GM19468 (cell line): ENCODE data around the gene TRIM41.

Source experiments
- ATAC-seq: cut with Tn5 transposase; IDR thresholded peaks from one replicate; pipeline ENCODE4 v1.9.1; 2021; ENCODE audit warnings: mild to moderate bottlenecking, moderate library complexity, moderate number of reproducible peaks; ENCODE audit not compliant: unreplicated experiment; ENCODE audit errors: extremely low read depth

Gene TRIM41

GRCh38 chr5:181192337-181193046 lies 30.6 kb upstream of the TRIM41 start:
- no peak for ATAC-seq

DNA sequence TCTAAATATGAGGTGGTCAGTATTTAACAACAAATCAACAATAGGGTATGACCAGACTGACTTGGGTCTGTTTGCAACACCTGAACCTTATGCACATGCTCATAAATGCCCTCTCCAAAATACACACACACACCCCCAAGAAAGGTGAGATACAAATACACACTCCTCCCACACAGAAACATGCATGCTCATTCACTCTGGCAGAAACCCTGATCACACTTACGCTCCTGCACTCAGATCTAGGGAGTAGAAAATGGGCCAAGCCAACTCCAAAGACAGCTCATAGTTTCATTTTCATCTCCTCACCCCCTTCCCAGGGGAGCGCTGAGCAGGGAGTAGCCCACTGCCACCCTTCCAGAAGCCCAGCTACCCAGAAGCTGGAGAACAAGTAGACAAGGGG lies 29.4 kb upstream of the TRIM41 start:
- ATAC-seq, result no peak

- ATAC-seq, result no peak
These were observed 28.4 kb upstream of the TRIM41 start for GRCh38 chr5:181194489-181195248.

DNA sequence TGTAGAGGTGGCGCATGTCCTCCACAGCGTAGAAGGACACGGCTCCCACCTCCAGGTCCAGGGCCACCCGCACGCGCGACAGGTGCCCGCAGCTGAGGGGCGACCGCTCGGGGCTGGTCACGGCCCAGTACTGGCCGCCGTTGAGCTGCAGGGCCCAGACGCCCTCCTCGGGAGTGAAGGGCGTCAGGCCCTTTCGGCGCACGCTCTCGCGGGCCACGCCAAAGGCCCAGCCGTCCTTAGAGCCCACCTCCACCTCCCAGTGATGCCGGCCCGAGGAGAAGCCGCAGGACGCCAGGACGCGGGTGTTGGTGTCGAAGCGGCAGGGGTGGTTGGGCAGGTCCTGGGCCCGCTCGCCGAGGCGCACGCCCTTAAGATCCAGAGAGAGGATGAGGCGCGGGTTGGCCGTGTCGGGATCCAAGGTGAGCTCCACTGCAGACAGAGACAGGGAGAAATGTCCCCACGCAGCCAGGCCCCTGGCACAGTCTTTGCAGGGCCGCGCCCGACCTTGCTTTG lies 27.8 kb upstream of the TRIM41 start:
- ATAC-seq, result no peak

- no peak for ATAC-seq
These were observed 25.6 kb upstream of the TRIM41 start for GRCh38 chr5:181197326-181197951.

DNA sequence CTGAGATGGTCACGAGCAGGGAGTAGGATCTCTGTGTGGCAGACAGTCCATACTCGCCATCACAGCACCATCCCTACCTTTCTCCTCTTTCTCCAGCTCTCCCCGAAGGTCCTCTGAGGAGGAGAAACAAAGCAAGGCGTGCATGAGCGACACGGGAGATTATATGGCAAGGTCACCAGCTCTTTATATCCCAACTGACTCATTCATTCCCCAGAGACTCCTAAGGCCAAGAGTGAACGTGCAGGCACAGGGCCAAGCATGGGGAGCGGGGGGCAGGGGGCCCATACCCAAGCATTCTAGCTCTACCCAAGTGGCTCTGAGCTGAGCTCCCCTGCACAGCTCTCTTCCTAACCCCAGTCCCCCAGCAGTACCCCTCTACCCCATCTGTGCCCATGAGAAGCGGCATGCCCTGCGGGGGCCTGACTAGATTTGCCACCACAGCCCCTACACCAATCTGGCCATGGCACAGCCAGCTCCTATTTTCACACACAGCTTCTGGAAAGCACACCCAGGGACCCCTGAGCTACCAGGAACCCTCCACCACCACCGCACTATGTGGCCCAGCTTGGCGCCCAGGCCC lies 24.9 kb upstream of the TRIM41 start:
- ATAC-seq, result no peak

- peak; percentile 51 for ATAC-seq
These were observed 24.1 kb upstream of the TRIM41 start for GRCh38 chr5:181198905-181199519.

DNA sequence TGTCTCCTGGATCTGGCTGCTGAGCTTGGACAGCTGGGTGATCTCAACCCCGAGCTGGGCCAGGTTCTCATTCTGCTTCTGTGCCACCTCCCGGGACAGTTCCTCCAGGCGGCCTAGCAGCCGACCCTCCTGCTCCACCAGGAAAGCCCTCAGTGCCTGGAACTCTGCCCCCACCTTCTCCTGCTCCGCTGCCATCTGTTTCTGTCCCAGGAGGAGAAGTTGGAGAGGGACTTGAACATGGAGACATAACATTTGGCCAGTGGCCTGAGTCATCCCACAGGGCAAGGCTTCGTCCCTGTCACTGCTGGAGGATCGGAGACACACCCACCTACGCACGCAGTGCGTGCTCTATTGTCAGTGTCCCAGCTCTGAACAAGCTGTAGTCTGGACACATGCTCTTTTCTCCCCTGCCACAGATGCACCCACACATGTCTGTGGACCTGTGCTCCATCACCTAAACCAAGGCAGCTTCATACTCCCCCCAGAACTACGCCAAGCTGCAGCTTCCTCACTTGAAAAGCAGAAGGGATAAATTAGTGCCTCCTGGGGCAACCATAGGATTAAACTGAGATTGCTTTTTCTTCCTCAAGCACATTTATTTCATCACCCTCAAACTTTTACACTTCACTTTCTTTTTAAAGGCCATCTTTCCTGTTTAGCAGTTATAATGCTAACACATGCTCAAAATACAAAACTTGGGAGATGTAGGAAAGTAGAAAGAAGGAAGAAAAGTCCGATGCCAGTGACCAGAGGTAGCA lies 23.0 kb upstream of the TRIM41 start:
- no peak for ATAC-seq

GRCh38 chr5:181200816-181201215 lies 22.3 kb upstream of the TRIM41 start:
- ATAC-seq, result no peak

DNA sequence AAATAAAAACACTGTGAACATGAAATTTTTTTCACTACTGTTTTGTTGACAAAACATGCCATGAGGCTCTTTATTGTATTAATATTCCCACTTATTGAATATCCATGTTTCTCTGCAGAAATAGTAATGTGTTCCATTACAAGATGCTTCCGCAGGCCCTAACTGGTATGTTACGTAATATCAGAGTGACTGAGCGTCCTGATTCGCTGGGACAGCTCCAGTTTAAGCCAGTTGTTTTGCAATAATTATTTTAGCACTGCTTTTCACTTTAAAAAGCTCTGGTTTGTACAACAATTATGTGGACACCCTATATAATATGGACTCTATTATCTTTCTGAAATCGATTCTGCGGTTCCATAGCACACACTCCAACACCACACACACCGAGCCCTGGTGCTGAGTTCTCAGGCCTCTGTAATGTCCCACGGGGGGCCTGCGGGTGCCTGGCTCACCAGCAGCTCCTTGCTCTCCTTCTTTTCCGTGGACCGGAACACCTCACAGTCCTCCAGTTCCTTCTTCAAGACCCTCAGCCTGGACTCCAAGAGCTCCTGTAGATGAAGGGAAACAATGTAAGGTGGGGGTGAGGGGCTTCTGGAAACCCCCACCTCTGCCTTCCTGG lies 19.9 kb upstream of the TRIM41 start:
- ATAC-seq, result no peak

DNA sequence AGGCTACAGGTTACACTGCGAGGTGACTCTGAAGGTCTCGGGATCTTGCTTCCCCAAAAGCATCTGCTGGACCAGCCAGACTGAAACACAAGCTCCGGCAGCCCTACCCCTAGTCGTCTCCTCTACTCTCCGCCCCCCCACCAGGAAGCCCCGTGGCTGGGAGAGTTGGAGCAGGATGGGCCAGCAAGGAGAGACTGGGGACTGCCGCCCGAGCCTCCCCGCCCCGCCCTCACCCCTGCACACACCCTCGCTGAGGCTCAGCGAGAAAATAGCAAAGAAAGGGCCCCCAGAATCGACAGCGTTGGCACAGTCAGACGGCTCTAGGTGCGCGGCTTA lies 19.3 kb upstream of the TRIM41 start:
- no peak for ATAC-seq

DNA sequence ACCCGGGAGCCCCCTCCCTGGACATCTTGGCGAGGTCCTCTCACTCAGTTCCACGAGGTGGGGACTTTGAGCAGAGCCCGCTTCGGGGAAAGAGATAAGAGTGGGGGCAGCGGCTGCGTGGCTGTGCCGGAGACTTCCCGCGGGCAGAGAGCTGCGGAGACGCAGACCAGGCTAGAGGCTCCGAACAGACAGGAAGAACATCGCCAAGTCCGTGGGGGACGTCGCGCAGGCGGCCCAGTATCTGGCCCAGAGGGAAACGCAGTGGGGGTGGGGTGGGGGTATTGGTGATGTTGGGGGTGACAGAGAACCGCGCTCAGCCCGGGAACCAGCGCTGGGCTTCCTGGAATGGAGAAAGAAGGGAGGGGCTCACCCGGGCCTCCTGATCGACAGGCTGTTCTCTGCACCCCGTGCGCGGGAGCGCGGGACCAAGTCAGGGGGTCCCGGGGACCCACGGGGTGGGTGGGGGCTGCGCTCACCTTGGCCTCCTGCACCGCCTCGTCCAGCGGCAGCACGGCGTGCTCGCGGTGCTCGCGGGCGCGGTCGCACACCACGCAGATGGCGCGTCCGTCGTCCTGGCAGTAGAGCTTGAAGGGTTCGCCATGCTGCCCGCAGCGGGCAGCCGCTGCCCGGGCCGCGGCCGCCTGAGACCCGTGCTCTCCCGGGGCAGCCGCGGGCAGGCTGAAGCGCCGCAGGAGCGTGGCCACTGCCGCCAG lies 18.8 kb upstream of the TRIM41 start:
- ATAC-seq, result no peak

GRCh38 chr5:181204826-181205760 lies 18.0 kb upstream of the TRIM41 start, which contains the start of gene TRIM7:
TRIM7 (minus strand) TSS chr5:181205196; CDS start chr5:181205110, 86 bp downstream.
- ATAC-seq, result no peak

DNA sequence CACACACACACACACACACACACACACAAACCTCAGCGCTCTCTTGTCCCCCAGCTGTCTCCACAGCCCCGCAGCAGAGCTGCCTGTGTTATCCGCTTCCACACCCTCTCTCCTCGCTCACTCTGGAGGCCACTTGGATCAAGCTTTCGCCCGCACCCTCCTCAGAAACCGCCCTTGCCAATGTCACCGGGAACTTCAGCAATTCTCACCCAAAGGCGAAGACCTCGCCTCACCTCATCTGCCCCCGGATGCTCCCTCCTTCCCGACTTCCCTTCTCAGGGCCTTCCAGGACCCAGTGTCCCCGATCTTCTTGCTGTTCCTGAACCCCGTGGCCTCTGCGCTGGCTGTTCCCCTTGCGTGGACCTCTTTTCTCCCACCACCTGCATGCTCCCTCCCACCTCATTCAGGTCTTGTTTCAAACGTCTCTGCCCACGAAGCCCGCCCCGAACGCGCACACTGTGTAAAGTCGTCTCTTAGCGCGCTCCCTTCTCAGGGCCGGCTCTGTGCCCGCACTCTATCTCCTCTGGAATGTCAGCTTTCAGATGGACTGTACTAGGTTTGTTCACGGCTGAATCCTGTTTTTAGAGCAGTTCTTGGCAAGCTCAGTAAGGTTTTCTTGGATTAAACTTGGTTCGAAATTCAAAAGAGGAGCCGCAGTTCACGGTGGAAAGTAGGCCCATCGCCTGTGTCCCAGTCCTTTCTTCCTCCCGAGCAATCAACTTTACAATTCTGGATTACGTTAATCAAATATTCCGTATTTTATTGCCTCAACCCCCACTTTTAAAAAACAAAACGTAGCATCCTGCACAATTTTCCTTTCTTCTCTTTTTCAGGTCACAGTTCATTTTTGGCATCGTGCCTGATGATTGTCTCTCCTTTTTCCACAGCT lies 17.1 kb upstream of the TRIM41 start:
- ATAC-seq, result no peak

GRCh38 chr5:181207214-181207959 lies 15.7 kb upstream of the TRIM41 start:
- ATAC-seq, result no peak

GRCh38 chr5:181207960-181208253 lies 15.2 kb upstream of the TRIM41 start:
- no peak for ATAC-seq
